ENCODE measurements around the gene MTURN. TPM values are rescaled to one million over a fixed set of nuclear protein-coding genes. Genes with fewer than 3 reads are reported as not detected.

MTURN gene
- total RNA-seq, 4 donors from 2014 or later: 32.0 to 86.3 (median 44.0) TPM

DNA sequence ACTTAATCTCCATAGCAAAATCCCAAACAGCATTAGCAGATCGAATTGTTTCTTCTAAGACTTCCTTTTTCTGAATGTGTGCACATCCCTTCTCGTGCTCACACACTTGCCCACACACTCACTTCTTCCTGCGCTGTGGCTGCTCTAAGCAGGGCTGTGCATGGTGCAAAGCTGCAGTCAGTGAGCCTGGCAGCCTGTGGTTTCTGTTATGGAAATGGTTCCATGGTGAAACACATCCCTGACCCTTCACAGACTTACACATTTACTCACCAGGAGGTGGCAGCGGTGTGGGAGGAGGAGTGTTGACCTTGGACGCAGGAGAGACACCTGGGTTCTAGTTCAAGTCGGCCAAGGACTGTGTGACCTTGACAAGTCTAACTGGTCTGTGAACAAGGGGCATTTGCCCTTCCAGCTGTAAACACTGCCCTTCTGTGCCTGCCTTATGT lies 24.9 kb downstream of the MTURN start:
- Histone ChIP-seq H3K36me3 (peaks cover 0 to 8% of the 10 kb centered on the region in 2 donors), H3K4me1 (peaks cover 4 to 18% of the 10 kb centered on the region in 2 donors), H3K9me3 (no peaks in the 10 kb centered on the region), H3K4me3 (replicated peaks in 1 of 3) (no peak overlapping the region), H3K27ac (no peak overlapping the region), H3K27me3 (no peaks in the 10 kb centered on the region)
- intact Hi-C loops (cut with DNase I): loop anchor here (10.0 kb wide), 1 partner anchor 405 kb away; no protein-coding TSS in a partner anchor
- peak in 1 of 2 donors; percentile 23 for DNase-seq
- TF ChIP-seq, protein P1, sequence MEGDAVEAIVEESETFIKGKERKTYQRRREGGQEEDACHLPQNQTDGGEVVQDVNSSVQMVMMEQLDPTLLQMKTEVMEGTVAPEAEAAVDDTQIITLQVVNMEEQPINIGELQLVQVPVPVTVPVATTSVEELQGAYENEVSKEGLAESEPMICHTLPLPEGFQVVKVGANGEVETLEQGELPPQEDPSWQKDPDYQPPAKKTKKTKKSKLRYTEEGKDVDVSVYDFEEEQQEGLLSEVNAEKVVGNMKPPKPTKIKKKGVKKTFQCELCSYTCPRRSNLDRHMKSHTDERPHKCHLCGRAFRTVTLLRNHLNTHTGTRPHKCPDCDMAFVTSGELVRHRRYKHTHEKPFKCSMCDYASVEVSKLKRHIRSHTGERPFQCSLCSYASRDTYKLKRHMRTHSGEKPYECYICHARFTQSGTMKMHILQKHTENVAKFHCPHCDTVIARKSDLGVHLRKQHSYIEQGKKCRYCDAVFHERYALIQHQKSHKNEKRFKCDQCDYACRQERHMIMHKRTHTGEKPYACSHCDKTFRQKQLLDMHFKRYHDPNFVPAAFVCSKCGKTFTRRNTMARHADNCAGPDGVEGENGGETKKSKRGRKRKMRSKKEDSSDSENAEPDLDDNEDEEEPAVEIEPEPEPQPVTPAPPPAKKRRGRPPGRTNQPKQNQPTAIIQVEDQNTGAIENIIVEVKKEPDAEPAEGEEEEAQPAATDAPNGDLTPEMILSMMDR (IDR thresholded peaks at IDR 0.05): peak in 3 of 6 experiments; percentile 4 to 19 (median 19)
- no peak for TF ChIP-seq POLR2A (IDR thresholded peaks at IDR 0.05)
- WGBS, 2 donors: 65 to 70% methylated on average over 6 of the region's 6 CpGs

DNA sequence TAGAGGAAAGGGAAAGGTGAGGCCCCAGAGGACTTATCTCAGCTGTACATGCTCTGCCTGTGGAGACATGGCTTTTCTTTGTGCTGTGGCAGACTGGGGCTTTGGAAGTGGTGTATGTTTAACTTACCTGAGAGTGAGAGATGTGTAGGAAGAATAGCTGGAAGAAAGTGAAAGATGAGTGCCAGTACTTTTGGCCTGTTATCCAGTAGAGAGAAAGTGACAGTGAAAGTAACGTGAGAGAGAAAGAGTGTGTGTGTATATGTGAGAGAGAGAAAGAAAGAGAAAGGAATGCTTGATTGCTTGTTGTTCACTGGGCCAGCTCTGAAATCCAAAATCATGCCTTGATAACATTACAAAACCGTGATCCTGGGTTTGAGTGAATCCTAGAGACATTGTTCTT lies 25.5 kb downstream of the MTURN start:
- DNase-seq: no peak
- no peaks in the 10 kb centered on the region for H3K9me3 ChIP-seq
- no peaks in the 10 kb centered on the region for H3K27me3 ChIP-seq
- H3K27ac ChIP-seq: no peak overlapping the region
- peaks cover 10 to 22% of the 10 kb centered on the region in 2 donors for H3K4me1 ChIP-seq
- H3K4me3 ChIP-seq (replicated peaks in 1 of 3): no peak overlapping the region
- intact Hi-C loops (cut with DNase I): loop anchor here (10.0 kb wide), 1 partner anchor 404 kb away; no protein-coding TSS in a partner anchor
- WGBS, 2 donors: 92% methylated on average over 2 of the region's 2 CpGs
- no peak for TF ChIP-seq POLR2A (IDR thresholded peaks at IDR 0.05)
- TF ChIP-seq, protein P1 (IDR thresholded peaks at IDR 0.05): no peak
- H3K36me3 ChIP-seq: peaks cover 0 to 8% of the 10 kb centered on the region in 2 donors

DNA sequence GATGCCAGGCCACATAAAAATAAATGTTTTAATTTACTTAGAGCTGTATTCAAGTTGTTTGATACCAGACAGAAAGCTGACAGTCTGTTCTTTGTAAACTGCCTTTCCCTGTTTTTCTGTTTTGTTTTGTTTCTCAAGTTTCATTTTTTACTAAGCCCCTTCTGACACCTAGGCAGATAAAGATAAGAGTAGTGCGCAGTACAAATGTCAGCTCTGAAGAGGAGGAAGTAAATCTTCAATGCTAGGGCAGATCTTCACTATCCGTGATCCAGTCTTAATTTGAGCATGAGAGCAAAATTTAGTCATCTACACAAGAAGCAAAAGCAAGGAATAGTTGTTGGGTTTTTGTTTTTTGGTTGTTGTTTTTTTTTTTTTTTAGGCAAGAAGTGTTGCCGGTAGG lies 27.3 kb downstream of the MTURN start:
- TF ChIP-seq, protein P1 (IDR thresholded peaks at IDR 0.05): no peak
- no peak for TF ChIP-seq POLR2A (IDR thresholded peaks at IDR 0.05)
- H3K4me3 ChIP-seq (replicated peaks in 1 of 3): no peak overlapping the region
- no peaks in the 10 kb centered on the region for H3K9me3 ChIP-seq
- peaks cover 0 to 7% of the 10 kb centered on the region in 2 donors for H3K36me3 ChIP-seq
- peaks cover 25 to 36% of the 10 kb centered on the region in 2 donors for H3K4me1 ChIP-seq
- DNase-seq: no peak
- no peaks in the 10 kb centered on the region for H3K27me3 ChIP-seq
- WGBS, 2 donors: 78% methylated on average over 3 of the region's 3 CpGs
- intact Hi-C loops (cut with DNase I): loop anchor here (10.0 kb wide), 1 partner anchor 403 kb away; no protein-coding TSS in a partner anchor
- H3K27ac ChIP-seq: no peak overlapping the region

DNA sequence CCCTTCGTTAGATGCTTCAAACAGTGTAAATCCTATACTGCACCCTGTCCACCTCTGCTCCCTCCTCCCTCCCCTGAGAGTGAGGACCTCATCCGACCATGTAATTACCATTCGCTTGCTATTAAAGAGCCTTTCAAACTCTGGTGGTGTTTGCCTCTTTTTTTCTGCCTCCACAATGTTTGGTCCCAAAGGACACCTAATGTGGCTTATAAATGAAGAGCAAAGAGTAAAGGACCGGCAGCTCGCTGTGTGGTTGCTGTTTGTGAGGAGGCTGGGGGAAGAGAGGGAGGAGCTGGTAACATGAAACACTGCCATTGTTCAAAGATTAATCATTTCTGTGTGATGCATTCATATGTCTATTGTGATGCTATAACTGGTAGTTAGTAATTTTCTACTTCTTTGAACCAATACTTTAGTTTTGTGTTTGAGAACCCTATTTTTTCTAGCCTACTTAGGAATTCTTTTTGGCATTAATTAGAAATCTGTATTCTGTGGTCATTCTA lies 27.9 kb downstream of the MTURN start:
- TF ChIP-seq, protein P1 (IDR thresholded peaks at IDR 0.05): no peak
- no peak for TF ChIP-seq POLR2A (IDR thresholded peaks at IDR 0.05)
- Histone ChIP-seq H3K27me3 (no peaks in the 10 kb centered on the region), H3K4me3 (replicated peaks in 1 of 3) (no peak overlapping the region), H3K36me3 (peaks cover 0 to 1% of the 10 kb centered on the region in 2 donors), H3K9me3 (no peaks in the 10 kb centered on the region), H3K4me1 (peaks cover 25 to 38% of the 10 kb centered on the region in 2 donors), H3K27ac (no peak overlapping the region)
- DNase-seq: no peak
- intact Hi-C loops (cut with DNase I): loop anchor here (10.0 kb wide), 1 partner anchor 402 kb away; no protein-coding TSS in a partner anchor
- 77 to 79% methylated on average over 5 of the region's 5 CpGs for WGBS, 2 donors

DNA sequence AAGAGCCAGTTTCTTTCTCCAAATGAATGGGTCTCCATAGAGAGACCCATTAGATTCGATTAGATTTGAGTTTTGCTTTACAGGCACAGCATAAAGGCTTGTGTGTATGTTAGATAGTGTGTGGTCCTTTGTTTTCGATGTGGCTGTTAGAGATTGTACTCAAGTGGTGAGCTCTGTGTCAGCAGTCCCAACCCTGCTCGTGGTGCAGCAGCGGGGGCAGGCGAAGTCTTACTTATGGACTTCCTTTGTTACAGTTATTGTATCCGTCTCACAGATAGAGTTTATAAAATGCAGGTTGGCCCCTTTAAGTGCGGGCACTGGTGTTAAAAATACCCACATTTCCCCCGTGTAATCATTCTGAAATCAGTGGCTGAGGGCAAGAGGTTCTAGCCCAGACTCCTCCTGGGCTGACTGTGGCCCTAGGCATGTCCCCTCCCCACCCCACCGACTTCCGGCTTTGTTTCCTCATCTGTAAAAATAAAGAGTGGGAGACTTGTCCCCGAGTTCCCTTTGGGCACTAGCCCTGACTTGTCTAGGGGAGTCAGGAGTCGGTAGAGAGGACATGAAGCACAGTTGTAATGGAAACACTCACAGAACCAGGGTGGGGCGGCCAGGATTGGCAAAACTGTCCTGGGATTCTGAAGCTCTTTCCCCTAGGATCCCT lies 28.6 kb downstream of the MTURN start:
- no peak overlapping the region for H3K4me3 ChIP-seq (replicated peaks in 1 of 3)
- H3K27me3 ChIP-seq: no peaks in the 10 kb centered on the region
- no peaks in the 10 kb centered on the region for H3K9me3 ChIP-seq
- H3K36me3 ChIP-seq: no peaks in the 10 kb centered on the region
- peaks cover 25 to 38% of the 10 kb centered on the region in 2 donors for H3K4me1 ChIP-seq
- TF ChIP-seq, protein P1 (IDR thresholded peaks at IDR 0.05): no peak
- no peak for TF ChIP-seq POLR2A (IDR thresholded peaks at IDR 0.05)
- no peak for DNase-seq
- WGBS, 2 donors: 59 to 66% methylated on average over 13 of the region's 13 CpGs
- intact Hi-C loops (cut with DNase I): loop anchor here (10.0 kb wide), 1 partner anchor 401 kb away; no protein-coding TSS in a partner anchor
- H3K27ac ChIP-seq: peak overlapping the region in 2 of 3 donors; percentile 20 to 68

All from thyroid gland (tissue), 4 donors.